SHP77 treated with DMSO at 0.1 percent for 48 hours (cell line): Measurements from ENCODE around the gene HNRNPC.

ENCODE experiments used
- DNase-seq: peaks from one replicate; lab custom pipeline; 2025; lab: John Stamatoyannopoulos, UW

Gene HNRNPC

DNA sequence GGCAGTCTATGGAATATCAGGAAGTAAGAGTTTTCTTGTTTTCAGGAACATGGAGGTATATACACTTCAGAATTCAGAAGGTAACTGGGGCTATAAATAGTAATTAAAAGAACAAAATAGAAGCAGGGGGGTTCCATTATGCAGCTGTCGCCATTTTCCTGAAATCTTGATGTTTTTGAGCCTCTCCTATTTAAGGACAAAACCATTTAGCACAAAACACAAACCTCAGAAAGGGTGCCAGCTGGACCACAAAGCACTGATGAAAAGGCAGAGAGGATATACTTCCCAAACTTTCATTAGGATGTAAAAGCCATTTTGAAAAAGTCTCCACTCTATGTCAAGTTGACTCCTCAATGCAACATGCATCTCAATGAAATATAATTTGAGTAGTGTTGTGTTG, 59.2 kb downstream of the HNRNPC start:
- DNase-seq: no peak

- no peak for DNase-seq
Measured at GRCh38 chr14:21209185-21209584, 60.1 kb downstream of the HNRNPC start.

DNA sequence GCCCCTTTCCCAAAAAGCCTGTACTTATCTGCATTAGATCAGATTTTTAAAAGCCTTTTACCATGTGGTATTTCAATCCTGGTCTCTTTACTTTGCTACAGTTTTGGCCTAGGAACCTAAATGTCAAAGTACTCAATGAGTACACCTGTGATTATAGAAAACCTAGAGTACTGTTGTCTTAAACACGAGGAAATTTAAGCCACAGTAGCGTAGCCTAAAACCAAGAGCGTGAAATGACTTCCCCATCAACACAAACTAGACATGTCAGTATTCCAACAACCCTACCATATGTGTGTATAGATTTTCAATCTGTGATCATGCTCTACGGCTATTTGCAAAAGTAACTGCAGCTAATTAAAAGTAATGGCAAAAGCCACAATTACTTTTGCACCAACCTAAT, 60.7 kb downstream of the HNRNPC start:
- DNase-seq: no peak

GRCh38 chr14:21206753-21207684, 62.2 kb downstream of the HNRNPC start:
- no peak for DNase-seq

GRCh38 chr14:21205678-21206581, 63.3 kb downstream of the HNRNPC start:
- no peak for DNase-seq

DNA sequence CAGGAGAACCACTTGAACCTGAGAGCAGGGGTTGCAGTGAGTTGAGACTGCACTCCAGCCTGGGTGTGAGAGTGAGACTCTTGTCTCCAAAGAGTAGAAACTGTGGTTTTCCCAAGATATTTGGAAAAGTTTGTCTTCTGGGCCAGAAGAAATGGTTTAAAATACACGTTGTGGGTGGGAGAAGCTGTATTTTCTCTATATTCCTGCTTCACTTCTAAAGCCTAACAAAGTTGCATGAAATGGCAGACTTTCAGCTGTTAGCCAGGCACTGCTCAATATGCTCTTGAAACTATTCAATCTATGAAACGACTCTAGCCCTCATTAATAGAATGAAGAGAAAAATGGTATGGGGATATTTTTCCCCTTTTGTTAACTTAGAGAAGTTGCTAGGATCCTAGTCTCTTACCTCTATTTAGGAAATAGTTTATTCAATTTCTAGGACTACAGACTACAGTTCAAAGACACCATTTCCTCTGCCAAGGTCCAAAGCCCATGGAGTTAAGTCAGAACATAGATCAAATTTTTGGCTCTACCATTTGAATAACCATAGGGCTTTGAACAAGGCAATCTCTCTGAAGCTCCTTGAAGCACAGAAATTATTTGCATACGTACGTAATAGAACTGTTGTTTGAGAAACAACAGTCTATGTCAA, 64.1 kb downstream of the HNRNPC start:
- DNase-seq: no peak

GRCh38 chr14:21204167-21205025, 64.8 kb downstream of the HNRNPC start:
- no peak for DNase-seq

- DNase-seq: no peak
Measured at GRCh38 chr14:21203470-21204166, 65.6 kb downstream of the HNRNPC start.

DNA sequence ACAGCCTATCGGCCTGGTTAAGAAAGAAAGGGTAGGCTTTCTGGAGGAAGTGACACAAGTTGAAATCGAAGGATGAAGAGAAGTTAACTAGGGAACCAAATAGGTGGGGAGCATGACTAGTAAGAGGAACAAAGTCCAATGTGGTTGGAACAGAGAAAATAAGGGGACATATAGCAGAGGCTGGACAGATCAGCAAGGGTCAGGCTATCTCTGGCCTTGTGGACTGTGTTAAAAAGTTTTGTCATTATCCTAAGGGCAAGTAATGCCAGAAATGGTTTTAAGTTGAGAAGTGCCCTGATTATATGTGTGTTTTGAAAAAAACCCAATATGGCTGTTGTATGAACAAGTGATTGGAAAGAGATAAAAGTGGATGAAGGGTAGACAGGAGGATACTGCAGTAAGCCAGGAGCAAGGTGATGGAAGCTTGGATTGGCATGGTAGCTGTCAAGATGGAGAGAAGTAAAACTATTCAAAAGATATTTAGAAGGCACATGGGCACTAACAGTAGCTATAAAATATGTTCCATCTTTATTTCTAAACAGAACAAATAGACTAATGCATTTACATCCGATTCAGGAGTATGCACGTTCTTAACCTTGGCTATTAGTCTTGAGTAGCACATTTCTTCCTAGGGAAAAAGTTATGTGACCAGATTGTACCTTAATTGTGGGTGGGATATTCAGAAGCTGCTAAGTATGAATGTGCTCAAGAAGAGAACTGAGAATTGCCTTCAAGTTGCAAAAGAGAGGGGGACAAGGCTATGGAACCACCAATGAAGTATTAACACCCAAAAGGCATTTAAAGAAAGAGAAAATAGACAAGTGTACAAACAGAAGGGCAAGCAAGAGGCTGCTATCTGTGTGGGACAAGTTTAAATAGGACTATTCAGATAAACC, 66.5 kb downstream of the HNRNPC start:
- DNase-seq: no peak

- no peak for DNase-seq
Measured at GRCh38 chr14:21201732-21202462, 67.3 kb downstream of the HNRNPC start.

- DNase-seq: no peak
Measured at GRCh38 chr14:21200752-21201461, 68.3 kb downstream of the HNRNPC start.

DNA sequence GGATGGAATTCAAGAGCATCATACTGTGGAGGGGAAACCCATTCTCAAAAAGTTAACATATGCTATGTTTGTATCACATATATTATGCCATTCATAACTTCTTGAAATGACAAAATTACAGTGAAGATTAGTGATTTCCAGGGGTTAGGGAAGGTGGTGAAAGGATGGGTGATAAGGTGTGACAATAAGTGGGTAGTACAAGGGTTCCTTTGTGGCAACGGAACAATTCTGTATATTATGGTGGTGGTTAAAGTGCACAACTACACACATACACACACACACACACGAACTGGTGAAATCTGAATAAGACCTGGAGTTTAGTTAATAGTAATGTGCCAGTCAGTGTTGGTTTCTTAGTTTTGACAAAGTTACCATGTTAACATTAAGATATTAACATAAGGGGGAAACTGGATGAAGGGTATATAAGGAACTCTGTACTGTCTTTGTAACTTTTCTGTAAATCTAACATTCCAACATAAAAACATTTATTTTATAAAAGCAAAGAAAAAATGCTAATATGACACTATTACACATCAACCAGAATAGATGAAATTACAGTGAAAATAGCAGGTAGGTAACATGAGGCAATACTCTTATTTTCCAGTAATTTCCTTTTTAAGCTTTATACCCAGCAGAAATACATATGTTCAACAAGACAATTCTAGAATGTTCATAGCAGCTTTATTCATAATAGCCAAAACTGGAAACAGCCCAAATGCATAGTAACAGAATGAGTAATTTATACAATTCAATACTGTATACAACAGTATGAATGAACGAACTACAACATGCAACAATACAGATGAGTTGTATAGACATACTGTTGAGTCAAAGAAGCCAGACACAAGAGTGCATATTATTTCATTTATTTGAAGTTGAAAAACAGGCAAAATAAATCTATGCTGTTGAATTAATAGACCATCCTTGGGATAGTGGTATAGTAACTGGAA, 69.4 kb downstream of the HNRNPC start:
- DNase-seq: no peak

- DNase-seq: no peak
Measured at GRCh38 chr14:21197418-21198205, 71.6 kb downstream of the HNRNPC start.

DNA sequence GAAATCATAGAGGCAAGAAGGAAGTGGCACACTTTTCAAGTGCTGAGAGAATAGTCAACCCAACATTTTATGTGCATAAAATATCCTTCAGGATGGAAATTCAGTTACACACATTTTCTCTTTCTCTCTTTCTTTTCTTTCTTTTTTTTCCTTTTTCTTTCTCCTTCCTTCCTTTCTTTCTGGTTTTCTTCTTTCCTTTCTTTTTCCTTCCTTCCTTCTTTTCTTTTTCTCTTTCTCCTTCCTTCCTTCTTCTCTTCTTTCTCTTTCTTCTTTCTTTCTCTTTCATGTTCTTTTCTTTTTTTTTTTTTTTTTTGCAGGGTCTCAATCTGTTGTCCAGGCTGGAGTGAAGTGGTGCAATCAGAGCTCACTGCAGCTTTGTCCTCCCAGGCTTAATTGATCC, 74.6 kb downstream of the HNRNPC start:
- DNase-seq: no peak

- no peak for DNase-seq
Measured at GRCh38 chr14:21192875-21193535, 76.2 kb downstream of the HNRNPC start.

DNA sequence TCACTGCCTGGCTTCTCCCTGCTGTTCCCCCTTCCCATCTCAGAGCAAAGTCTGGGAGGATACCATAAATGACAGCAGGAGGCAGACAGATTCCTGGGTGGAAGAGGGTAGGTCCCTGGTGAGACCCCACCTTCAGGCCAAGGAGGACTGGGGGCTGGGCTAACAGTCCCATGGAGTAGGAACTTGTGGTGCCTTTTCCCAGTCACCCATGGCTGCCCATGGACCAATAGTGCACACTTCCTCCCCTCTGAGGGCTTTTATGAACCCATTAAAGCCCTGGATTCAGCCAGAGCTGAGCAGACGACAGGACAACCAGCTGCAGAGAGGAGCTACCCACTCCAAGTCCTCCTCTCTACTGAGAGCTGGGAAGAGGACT, 76.8 kb downstream of the HNRNPC start:
- DNase-seq: peak; percentile 1
